Small intestine (tissue), 7 donors: Measurements from ENCODE around the gene SLCO3A1. TPM values are rescaled to one million over a fixed set of nuclear protein-coding genes. Genes with fewer than 3 reads are reported as not detected.

Source experiments
- DNase-seq, 2 donors: peaks; one replicate each; pipeline versions ENCODE4 v3.0.0 to v3.0.0-alpha.2; 2013
- FAIRE-seq: peaks from 2 replicates; lab custom pipeline; 2012; peaks lifted over from hg19 to GRCh38; lab: Jason Lieb, UNC
- H3K27ac ChIP-seq, 3 donors: one replicate each; pipeline ENCODE4 v1.5.1; 2013; ENCODE audit warnings: low read length in 2 of 3, mild to moderate bottlenecking in 2 of 3, control low read depth in 1 of 3, inconsistent platforms in 1 of 3, low read depth in 1 of 3, moderate library complexity in 1 of 3
- H3K27me3 ChIP-seq, 3 donors: one replicate each; pipeline ENCODE4 v1.6.1; 2013; ENCODE audit warnings: low read length in 3 of 3, inconsistent platforms in 1 of 3; ENCODE audit not compliant: control insufficient read depth in 3 of 3, insufficient read depth in 3 of 3
- H3K36me3 ChIP-seq, 3 donors: one replicate each; pipeline ENCODE4 v1.6.1; 2013; ENCODE audit warnings: low read length in 3 of 3, inconsistent platforms in 1 of 3, low read depth in 1 of 3, mild to moderate bottlenecking in 1 of 3, moderate library complexity in 1 of 3; ENCODE audit not compliant: control insufficient read depth in 3 of 3, insufficient read depth in 2 of 3
- H3K4me1 ChIP-seq, 3 donors: one replicate each; pipeline ENCODE4 v1.6.1; 2013; ENCODE audit warnings: low read length in 2 of 3, inconsistent platforms in 1 of 3, low read depth in 1 of 3, mild to moderate bottlenecking in 1 of 3, moderate library complexity in 1 of 3; ENCODE audit not compliant: control insufficient read depth in 3 of 3, insufficient read depth in 2 of 3
- H3K4me3 ChIP-seq, 3 donors: one replicate each; pipeline ENCODE4 v1.5.1; 2013; ENCODE audit warnings: low read length in 3 of 3, control low read depth in 1 of 3, inconsistent platforms in 1 of 3, low read depth in 1 of 3, mild to moderate bottlenecking in 1 of 3, moderate library complexity in 1 of 3
- H3K9me3 ChIP-seq, 2 donors: one replicate each; pipeline ENCODE4 v1.6.1; 2013; ENCODE audit warnings: low read depth in 1 of 2, low read length in 1 of 2; ENCODE audit not compliant: control insufficient read depth in 2 of 2, insufficient read depth in 1 of 2
- WGBS, 3 donors: extraction: QIAGEN DNeasy Blood & Tissue Kit; methylation state at CpG; one replicate each; pipeline ENCODE4 v1.1.7; 2013; 5-methylcytosine and 5-hydroxymethylcytosine counted together
- polyA plus RNA-seq, 4 donors: library from polyadenylated mRNA; stranded (reverse) in 3 of 4; unstranded in 1 of 4; fragments of 200-250 nt in 3 of 4; fragments of 120-200 nt in 1 of 4; gene quantifications; one replicate each; pipeline versions ENCODE4 v1.2.1 to v1.2.3, GENCODE V29; 2013
- donor health status: healthy with polysubstance abuse.
- donor health status: control.
- donor health status: control.
- donor health status: Bipolar disorder and iron deficiency.
- donor health status: healthy.

The SLCO3A1 gene
- polyA plus RNA-seq, 4 donors, result 0.89 to 4.4 (median 2.6) TPM

- H3K27me3 ChIP-seq, result no peaks in the 10 kb centered on the region
- no peak overlapping the region for H3K27ac ChIP-seq
- no peaks in the 10 kb centered on the region for H3K4me1 ChIP-seq
- no peaks in the 10 kb centered on the region for H3K36me3 ChIP-seq
- no peak overlapping the region for H3K4me3 ChIP-seq
- DNase-seq, result no peak
- 68 to 86% (median 69%) methylated on average over 2 of the region's 2 CpGs for WGBS, 3 donors
- no peak for FAIRE-seq
- no peaks in the 10 kb centered on the region for H3K9me3 ChIP-seq
These were observed 25.6 kb downstream of the SLCO3A1 start for GRCh38 chr15:91879158-91879557.

GRCh38 chr15:91880373-91880772 lies 26.9 kb downstream of the SLCO3A1 start:
- Histone ChIP-seq H3K27me3 (no peaks in the 10 kb centered on the region), H3K9me3 (no peaks in the 10 kb centered on the region), H3K4me1 (no peaks in the 10 kb centered on the region), H3K27ac (no peak overlapping the region), H3K4me3 (no peak overlapping the region), H3K36me3 (no peaks in the 10 kb centered on the region)
- WGBS, 3 donors, result 56 to 80% (median 71%) methylated on average over 3 of the region's 3 CpGs
- FAIRE-seq (no peak), DNase-seq (no peak)

GRCh38 chr15:91881569-91882297 lies 28.2 kb downstream of the SLCO3A1 start:
- Histone ChIP-seq H3K27me3 (no peaks in the 10 kb centered on the region), H3K4me1 (no peaks in the 10 kb centered on the region), H3K4me3 (no peak overlapping the region), H3K36me3 (no peaks in the 10 kb centered on the region), H3K27ac (no peak overlapping the region), H3K9me3 (no peaks in the 10 kb centered on the region)
- DNase-seq (no peak), FAIRE-seq (no peak)
- 75 to 79% (median 76%) methylated on average over 9 of the region's 9 CpGs for WGBS, 3 donors

- 80 to 89% (median 89%) methylated on average over 8 of the region's 8 CpGs for WGBS, 3 donors
- DNase-seq, result no peak
- no peak overlapping the region for H3K27ac ChIP-seq
- H3K36me3 ChIP-seq, result no peaks in the 10 kb centered on the region
- no peak for FAIRE-seq
- H3K9me3 ChIP-seq, result no peaks in the 10 kb centered on the region
- H3K4me3 ChIP-seq, result no peak overlapping the region
- no peaks in the 10 kb centered on the region for H3K27me3 ChIP-seq
- H3K4me1 ChIP-seq, result no peaks in the 10 kb centered on the region
These were observed 29.5 kb downstream of the SLCO3A1 start for GRCh38 chr15:91882858-91883586.

- no peak for FAIRE-seq
- H3K36me3 ChIP-seq, result no peaks in the 10 kb centered on the region
- H3K4me1 ChIP-seq, result no peaks in the 10 kb centered on the region
- WGBS, 3 donors, result 80 to 84% (median 82%) methylated on average over 3 of the region's 3 CpGs
- no peaks in the 10 kb centered on the region for H3K27me3 ChIP-seq
- no peak for DNase-seq
- H3K4me3 ChIP-seq, result no peak overlapping the region
- H3K9me3 ChIP-seq, result no peaks in the 10 kb centered on the region
- no peak overlapping the region for H3K27ac ChIP-seq
These were observed 31.1 kb downstream of the SLCO3A1 start for GRCh38 chr15:91884606-91885005.

- H3K27ac ChIP-seq, result no peak overlapping the region
- no peaks in the 10 kb centered on the region for H3K9me3 ChIP-seq
- 79 to 87% (median 84%) methylated on average over 7 of the region's 7 CpGs for WGBS, 3 donors
- H3K4me1 ChIP-seq, result no peaks in the 10 kb centered on the region
- H3K27me3 ChIP-seq, result no peaks in the 10 kb centered on the region
- FAIRE-seq, result no peak
- no peaks in the 10 kb centered on the region for H3K36me3 ChIP-seq
- no peak for DNase-seq
- H3K4me3 ChIP-seq, result no peak overlapping the region
These were observed 31.5 kb downstream of the SLCO3A1 start for GRCh38 chr15:91885054-91885453.

- Histone ChIP-seq H3K27ac (no peak overlapping the region), H3K4me1 (no peaks in the 10 kb centered on the region), H3K36me3 (no peaks in the 10 kb centered on the region), H3K27me3 (no peaks in the 10 kb centered on the region), H3K4me3 (no peak overlapping the region), H3K9me3 (no peaks in the 10 kb centered on the region)
- WGBS, 3 donors, result 74 to 90% (median 84%) methylated on average over 7 of the region's 7 CpGs
- DNase-seq (no peak), FAIRE-seq (no peak)
These were observed 32.3 kb downstream of the SLCO3A1 start for GRCh38 chr15:91885714-91886270.

- 74 to 84% (median 77%) methylated on average over 3 of the region's 3 CpGs for WGBS, 3 donors
- H3K27me3 ChIP-seq, result no peaks in the 10 kb centered on the region
- H3K4me1 ChIP-seq, result no peaks in the 10 kb centered on the region
- no peaks in the 10 kb centered on the region for H3K9me3 ChIP-seq
- no peak overlapping the region for H3K27ac ChIP-seq
- H3K4me3 ChIP-seq, result no peak overlapping the region
- H3K36me3 ChIP-seq, result no peaks in the 10 kb centered on the region
- FAIRE-seq (no peak), DNase-seq (no peak)
These were observed 33.4 kb downstream of the SLCO3A1 start for GRCh38 chr15:91886878-91887277.
